ENCODE data around the gene LAMB3. TPM values are rescaled to one million over a fixed set of nuclear protein-coding genes. Genes with fewer than 3 reads are reported as not detected.
A peak's percentile ranks its signal among the peaks of the same experiment; 100 is the strongest.

The LAMB3 gene
- total and polyA plus RNA-seq, 9 donors: 0.32 to 7.2 (median 0.96) TPM

GRCh38 chr1:209565759-209566678 is 86.2 kb downstream of the LAMB3 start:
- Histone ChIP-seq H3K27me3 (ENCODE audit: control insufficient read depth, insufficient read depth, low read length) (peaks cover 30% of the 10 kb centered on the region), H3K27ac (ENCODE audit: low read length) (no peak overlapping the region), H3K4me3 (ENCODE audit: low read length) (no peak overlapping the region), H3K36me3 (ENCODE audit: control insufficient read depth, insufficient read depth, low read length) (no peaks in the 10 kb centered on the region), H3K9me3 (replicated peaks; ENCODE audit: control insufficient read depth, low read depth, low read length) (no peaks in the 10 kb centered on the region), H3K4me1 (ENCODE audit: control insufficient read depth, insufficient read depth, low read length) (no peaks in the 10 kb centered on the region)
- peak; percentile 74 for DNase-seq
- whole genome bisulfite sequencing (ENCODE audit: insufficient coverage): 26% methylated on average over 9 of the region's 15 CpGs

Other genes starting within 250 kb of the LAMB3 start
- gene CAMK1G, start 68.7 kb downstream of the LAMB3 start, total RNA-seq: 0.04 TPM
- gene CAMK1G, start 68.7 kb downstream of the LAMB3 start, polyA plus RNA-seq (ENCODE audit: insufficient read depth in 1 of 8, insufficient read length in 8 of 8, low replicate concordance in 1 of 8): under 1 TPM in 5 of 8 donors, not detected in 3; 0.16 to 0.66 (median 0.33) TPM
- 5.4 TPM for gene G0S2, start 23.0 kb upstream of the LAMB3 start, total RNA-seq
- 10 to 100 TPM in 1 of 8 donors, 1 to 10 TPM in 7; 2.7 to 12.5 (median 4.6) TPM for gene G0S2, start 23.0 kb upstream of the LAMB3 start, polyA plus RNA-seq (ENCODE audit: insufficient read depth in 1 of 8, insufficient read length in 8 of 8, low replicate concordance in 1 of 8)
- gene HSD11B1, start 52.4 kb upstream of the LAMB3 start, total RNA-seq: 0.18 TPM
- under 1 TPM in 4 of 8 donors, not detected in 4; 0.20 to 0.43 (median 0.25) TPM for gene HSD11B1, start 52.4 kb upstream of the LAMB3 start, polyA plus RNA-seq (ENCODE audit: insufficient read depth in 1 of 8, insufficient read length in 8 of 8, low replicate concordance in 1 of 8)
- 1.4 TPM for gene TRAF3IP3, start 103.6 kb upstream of the LAMB3 start, total RNA-seq
- 1 to 10 TPM in 7 of 8 donors, under 1 TPM in 1; 0.82 to 3.2 (median 2.4) TPM for gene TRAF3IP3, start 103.6 kb upstream of the LAMB3 start, polyA plus RNA-seq (ENCODE audit: insufficient read depth in 1 of 8, insufficient read length in 8 of 8, low replicate concordance in 1 of 8)
- gene C1orf74, start 132.1 kb upstream of the LAMB3 start, total RNA-seq: 2.5 TPM
- gene C1orf74, start 132.1 kb upstream of the LAMB3 start, polyA plus RNA-seq (ENCODE audit: insufficient read depth in 1 of 8, insufficient read length in 8 of 8, low replicate concordance in 1 of 8): 1 to 10 TPM; 2.1 to 3.0 (median 2.4) TPM
- 0.49 TPM for gene IRF6, start 153.7 kb upstream of the LAMB3 start, total RNA-seq
- 1 to 10 TPM in 3 of 8 donors, under 1 TPM in 5; 0.20 to 6.1 (median 0.70) TPM for gene IRF6, start 153.7 kb upstream of the LAMB3 start, polyA plus RNA-seq (ENCODE audit: insufficient read depth in 1 of 8, insufficient read length in 8 of 8, low replicate concordance in 1 of 8)
- gene UTP25, start 175.5 kb upstream of the LAMB3 start, total RNA-seq: 7.0 TPM
- gene UTP25, start 175.5 kb upstream of the LAMB3 start, polyA plus RNA-seq (ENCODE audit: insufficient read depth in 1 of 8, insufficient read length in 8 of 8, low replicate concordance in 1 of 8): 1 to 10 TPM; 4.7 to 7.5 (median 5.8) TPM